ENCODE results near the gene VASH2.

The VASH2 gene

DNA sequence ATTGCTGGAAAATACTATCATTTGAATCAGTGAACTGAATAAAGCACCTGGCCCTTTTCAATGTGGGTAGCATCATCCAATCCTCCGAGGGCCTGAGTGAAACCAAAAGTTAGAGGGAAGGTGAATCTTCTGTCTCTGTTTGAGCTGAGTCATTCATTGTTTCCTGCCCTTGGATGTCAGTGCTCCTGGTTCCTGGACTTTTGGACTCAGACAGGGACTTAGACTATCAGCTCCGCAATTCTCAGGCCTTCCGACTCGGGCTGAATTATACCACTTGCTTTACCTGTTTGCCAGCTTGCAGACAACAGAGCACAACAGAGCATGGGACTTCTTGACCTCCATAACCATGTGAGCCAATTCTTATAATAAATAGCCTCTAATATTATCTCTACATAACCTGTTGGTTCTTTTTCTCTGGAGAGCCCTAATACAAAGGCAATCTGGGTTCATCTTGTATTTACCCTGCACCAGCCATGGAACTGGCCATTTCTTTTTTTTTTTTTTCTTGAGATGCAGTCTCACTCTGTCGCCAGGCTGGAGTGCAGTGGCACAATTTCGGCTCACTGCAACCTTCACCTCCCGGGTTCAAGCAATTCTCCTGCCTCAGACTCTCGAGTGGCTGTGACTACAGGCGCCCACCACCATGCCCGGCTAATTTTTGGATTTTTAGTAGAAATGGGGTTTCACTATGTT is 19.2 kb upstream of the VASH2 start:
- DNase-seq (ENCODE audit: low read depth): no peak

DNA sequence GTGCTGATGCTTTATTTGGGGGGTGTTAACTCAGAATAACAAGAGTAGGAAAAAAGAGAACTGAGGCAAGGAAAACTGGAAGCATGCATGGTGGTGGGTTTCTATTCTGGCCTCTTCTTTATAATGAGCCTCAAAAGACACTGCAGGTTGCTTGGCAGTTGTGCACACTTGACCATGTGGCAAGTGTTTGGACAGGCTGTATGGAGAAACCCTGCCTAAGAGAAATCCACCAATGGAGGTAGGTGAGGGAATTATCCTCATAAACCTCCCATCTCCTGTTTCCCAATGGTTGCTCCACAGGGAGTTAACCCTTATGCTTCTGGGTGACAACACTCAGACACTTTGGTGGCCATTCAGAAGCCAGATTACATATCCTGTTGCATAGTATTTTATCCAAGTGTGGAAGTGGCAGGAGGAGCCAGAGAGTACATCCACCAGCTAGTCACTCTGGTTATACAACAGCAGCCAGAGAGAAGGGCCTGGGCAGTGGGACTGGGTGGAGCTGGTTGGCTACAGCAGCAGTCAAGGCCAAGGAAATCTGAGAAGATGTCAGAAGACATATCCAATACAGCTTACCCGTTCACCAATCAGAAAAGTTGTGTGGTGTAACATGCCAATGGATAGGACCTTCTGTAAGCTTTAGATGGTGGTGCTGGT is 16.4 kb upstream of the VASH2 start:
- no peak for DNase-seq (ENCODE audit: low read depth)

DNA sequence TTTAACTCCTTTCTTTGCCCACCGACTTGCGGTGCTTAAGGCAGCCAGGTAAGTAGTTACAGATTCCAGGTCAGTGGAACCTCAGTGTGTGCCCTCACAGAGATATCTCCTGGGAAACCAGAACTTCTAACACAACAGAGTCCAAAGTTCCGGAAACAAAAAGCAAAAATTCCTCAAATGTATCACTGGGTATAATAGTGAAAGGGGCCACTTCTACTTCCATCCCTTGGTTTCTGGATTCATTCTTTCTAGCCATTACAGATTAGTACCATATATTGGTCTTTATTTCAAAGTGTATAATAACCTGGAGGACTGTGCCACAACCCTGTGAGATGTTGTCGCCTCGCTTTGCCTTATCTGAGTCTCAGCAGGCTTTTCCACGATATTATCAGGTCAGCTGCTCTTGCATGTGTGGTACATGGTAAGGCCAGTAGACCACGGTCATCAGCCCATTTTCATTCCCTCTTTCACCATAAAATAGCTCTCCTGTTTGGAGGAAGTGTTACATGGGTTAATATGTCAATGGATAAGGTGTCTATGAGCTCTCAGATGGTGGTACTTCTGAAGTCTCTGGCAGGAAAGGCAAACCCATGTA is 14.9 kb upstream of the VASH2 start:
- no peak for DNase-seq (ENCODE audit: low read depth)

DNA sequence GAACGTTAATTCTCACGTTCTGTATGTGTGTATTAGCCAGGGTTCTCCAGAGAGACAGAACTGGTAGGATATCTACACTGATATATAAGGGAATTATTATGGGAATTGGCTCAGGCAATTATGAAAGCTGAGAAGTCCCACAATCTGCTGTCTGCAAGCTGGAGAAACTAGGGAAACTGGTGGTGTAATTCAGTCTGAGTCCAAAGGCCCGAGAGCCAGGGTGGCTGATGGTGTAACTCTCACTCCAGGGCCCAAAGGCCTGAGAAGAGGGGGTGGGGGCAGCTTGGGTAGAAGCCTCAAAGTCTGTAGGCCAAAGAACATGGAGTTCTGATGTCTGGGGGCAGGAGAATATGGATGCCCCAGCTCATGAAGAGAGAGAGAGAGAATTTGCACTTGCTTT is 13.3 kb upstream of the VASH2 start:
- no peak for DNase-seq (ENCODE audit: low read depth)

DNA sequence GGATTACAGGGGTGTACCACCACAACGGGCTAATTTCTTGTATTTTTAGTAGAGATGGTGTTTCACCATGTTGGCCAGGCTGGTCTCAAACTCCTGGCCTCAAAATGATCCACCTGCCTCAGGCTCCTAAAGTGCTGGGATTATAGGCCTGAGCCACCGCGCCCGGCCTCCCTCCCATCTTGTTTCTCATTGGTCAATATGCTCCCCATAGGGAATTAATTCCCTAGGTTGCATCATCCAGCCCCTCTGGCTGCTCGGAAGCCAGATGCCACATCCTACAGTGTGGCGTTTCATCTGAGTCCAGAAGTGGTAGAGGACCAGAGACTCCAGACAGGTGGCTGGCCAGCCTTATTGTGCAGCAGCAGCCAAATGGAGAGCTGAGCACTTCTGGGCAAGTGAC is 11.5 kb upstream of the VASH2 start:
- DNase-seq (ENCODE audit: low read depth): no peak

DNA sequence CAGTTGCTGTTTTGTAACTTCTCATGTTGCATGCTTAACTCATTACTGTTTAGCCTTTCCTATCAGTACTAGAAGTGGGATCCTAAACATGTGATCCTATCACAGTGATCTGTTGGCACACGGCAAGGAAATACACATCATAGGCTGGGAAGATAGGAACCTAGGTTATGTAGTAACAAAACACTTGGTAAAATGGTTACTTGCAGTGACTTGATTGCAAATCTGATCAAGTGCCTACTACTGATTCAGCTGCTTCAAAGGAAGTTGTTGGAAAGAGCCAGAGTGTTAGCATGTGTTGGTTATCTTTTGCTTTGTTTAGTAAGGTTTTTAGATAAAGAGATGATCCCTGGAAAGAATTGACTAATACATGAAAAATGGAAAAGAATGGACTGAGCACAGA is 8.9 kb upstream of the VASH2 start:
- DNase-seq (ENCODE audit: low read depth): no peak

DNA sequence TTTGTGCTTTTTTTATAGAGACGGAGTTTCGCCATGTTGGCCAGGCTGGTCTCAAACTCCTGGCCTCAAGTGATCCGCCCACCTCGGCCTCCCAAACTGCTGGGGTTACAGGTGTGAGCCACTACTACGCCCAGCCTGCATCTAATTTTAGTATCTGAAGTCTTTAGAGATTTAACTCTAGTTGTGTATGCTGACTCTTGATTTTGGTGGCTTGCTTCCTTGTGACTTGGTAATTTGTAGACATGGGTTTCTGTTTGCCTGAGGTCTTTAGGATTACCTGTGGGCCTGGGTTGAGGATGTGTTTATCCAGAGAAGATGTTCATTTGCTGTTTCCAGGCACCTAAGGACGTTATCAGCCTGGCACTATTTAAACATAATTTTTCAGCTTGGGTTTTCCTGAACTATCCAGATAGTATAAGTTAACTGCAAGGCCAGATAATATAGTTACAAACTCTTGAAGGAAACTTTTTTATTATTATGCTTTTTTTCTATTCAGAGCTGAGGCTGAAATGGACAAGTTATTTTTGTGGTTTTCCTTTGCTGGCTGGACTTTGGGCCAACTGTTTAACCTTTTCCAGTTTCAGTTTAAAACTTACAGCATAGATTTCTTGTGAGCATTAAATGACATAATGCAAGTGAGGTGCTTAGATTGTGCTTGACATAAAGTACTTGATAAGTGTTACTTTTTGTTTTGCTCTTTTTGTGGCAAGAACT is 7.5 kb upstream of the VASH2 start:
- no peak for DNase-seq (ENCODE audit: low read depth)

DNA sequence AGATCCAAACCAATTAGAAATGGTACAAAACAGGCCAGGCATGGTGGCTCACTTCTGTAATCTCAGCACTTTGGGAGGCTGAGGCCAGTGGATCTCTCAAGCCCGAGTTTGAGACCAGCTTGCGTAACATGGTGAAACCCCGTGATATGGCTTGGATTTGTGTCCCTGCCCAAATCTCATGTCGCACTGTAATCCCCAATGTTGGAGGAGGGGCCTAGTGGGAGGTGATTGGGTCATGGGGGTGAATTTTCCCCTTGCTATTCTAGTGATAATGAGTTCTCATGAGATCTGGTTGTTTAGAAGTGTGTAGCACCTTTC is 7.0 kb upstream of the VASH2 start:
- no peak for DNase-seq (ENCODE audit: low read depth)

DNA sequence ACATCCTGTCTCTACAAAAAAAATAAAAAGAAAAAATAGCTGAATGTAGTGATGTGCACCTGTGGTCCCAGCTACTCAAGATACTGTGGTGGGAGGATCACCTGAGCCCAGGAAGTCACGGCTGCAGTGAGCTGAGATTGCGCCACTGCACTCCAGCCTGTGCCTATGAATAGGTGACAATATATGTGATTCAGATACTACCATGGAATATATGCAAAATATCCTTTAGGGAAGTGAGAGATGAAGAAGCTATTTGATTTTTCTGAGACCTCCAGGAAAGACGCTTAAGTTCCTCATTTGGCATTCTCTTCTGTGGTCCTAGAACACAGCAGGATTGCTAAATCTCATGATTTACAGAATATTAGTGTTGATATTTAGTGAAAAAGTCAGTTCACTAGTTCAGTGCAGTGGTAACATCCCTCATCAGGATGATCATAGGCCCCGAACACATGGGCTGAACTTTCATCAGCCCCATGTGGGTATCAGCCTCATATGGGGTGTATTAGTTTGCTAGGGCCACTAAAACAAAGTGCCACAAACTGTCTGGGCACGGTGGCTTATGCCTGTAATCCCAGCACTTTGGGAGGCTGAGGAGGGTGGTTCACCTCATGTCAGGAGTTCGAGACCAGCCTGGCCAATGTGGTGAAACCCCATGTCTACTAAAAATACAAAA is 6.0 kb upstream of the VASH2 start:
- DNase-seq (ENCODE audit: low read depth): no peak

DNA sequence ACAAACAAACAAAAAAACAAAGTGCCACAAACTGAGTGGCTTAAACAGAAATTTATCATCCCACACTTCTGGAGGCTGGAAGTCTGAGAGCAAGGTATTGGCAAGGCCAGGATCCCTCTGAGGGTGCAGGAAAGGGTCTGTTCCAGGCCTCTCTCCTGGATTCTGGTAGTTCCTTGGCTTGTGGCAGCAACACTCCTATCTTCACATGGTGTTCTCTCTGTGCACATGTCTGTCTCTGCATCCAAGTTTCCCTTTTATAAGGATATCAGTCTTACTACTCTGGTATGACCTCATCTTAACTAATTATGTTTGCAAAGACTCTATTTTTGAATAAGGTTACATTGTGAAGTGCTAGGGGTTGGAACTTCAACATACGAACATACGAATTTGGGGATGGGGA is 5.3 kb upstream of the VASH2 start:
- no peak for DNase-seq (ENCODE audit: low read depth)

DNA sequence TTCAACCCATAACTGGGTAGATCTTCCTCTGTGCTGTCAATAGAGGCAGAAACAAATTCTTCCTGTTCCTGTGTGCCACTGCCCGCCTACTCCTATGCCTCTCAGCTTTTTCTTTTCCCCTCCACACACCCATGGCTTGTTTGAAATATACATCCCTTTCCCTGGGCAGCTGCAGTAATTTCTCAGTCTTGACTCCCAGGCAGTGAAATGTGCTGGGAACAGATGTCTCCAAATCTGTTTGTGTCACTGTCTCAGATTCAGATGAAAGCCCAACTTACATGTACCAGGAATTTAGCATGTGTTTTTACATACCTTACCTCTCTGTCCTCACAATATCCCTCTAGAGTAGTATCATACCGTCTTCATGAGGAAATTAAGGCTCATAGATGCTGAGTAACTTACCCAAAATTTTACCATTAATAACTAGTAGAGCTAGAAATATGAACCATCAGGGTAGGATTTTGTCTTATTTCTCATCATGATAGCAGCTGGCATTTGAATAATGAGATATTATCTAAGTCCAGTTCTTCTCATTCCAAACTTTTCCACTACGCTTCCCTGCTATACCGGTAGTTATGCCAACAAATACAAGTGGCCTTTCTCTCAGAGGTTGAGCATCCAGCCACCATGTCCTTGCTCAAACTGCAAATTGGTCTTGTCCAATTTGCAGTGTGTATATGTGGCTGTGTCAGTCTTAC is 4.7 kb upstream of the VASH2 start:
- no peak for DNase-seq (ENCODE audit: low read depth)

DNA sequence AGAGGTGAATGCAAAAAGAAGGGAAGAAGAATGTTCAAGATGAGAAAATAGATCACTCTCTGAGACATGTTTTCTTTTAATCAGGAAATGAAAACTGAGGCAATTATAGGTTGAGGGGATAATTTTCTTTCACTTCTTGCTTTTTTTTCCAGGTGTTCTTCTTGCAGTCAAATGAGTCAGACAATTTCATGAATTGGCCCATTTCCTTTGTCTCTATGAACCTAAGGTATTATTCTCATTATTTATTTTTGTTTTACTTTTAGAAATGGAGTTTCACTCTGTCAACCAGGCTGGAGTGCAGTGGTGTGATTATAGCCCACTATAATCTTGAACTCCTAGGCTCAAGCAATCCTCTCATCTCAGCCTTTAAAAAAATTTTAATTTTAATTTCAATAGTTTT is 3.5 kb upstream of the VASH2 start:
- no peak for DNase-seq (ENCODE audit: low read depth)

DNA sequence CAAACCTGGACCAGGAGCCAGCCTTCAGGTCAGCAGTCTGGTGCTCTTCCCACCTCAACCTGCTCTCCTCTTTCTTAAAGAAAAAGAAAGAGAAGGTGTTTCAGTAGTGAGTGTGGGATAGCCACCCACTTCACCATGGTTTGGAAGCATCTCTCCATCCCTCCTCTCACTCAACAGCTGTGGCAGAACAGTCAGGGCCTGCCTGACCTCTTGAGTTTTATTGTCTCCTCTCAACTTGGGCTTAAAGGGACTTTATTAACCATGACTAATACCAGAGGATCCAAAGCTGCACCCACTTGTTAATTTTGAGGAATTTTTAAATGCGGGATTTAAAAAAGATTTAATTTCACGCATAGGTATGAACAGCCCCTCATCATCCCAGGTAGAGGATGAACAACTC is 570 bp upstream of the VASH2 start:
- DNase-seq (ENCODE audit: low read depth): no peak

DNA sequence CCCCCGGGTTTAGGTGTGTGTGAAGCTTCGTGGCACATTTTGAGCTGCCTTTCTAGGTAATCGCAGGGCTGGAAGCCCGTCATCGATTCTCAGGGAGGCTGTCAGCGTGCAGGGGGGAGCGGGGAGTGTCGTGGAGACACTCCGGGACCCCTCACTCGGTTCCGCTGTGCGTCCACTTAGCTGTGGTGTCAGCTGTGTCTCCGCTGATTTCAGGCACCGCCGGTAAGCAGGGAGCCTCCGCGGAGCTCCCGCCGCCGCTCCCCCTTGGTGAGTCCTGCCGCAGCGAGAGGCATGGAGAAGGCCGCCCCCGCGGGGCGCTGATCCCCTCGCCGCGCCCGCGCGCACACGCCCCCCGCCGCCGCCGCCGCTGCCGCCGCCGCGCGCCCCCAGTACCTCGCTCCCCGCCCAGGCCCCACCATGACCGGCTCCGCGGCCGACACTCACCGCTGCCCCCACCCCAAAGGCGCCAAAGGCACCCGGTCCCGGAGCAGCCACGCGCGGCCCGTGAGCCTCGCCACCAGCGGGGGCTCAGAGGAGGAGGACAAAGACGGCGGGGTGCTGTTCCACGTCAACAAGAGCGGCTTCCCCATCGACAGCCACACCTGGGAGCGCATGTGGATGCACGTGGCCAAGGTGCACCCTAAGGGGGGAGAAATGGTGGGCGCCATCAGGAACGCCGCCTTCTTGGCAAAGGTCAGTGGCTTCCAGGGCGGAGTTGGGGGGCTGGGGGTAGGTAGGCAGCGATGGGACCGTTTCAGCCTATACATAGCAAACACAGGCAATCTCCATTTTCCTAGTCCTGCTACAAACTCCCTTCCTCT is 995 bp downstream of the VASH2 start:
- peak; percentile 7 for DNase-seq (ENCODE audit: low read depth)

DNA sequence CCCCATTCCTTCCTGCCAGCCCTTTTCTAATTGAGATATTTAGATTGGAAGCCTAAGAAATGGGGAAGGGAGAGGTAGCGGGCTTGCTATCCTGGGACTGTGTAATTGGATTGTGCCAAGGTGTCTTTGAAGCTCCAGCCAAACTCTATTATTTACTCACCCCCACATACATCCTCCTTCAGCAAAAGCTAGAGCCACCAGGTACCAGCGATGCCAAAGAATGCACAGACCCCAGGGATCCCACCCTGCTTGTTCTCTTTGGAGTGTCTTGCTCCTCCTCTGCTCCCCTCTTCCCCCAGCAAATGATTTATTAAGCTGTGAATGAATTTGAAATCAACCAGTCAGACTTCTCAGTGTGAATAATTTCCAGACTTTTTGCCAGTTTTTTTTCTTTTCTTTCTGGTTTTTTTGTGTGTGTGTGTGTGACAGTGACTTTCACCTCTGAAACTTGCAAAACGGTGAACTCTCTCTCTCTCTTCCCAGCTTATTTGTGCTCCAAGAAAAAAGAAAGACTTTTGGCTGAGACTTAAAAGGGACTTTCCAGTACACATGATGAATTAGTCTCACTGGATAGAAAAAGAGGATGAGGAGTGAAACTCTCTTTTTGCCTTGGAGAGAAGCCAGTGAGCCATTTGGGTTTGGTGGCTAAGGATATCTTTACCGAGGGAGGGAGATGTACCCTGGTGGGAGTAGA is 1.8 kb downstream of the VASH2 start:
- DNase-seq (ENCODE audit: low read depth): no peak

DNA sequence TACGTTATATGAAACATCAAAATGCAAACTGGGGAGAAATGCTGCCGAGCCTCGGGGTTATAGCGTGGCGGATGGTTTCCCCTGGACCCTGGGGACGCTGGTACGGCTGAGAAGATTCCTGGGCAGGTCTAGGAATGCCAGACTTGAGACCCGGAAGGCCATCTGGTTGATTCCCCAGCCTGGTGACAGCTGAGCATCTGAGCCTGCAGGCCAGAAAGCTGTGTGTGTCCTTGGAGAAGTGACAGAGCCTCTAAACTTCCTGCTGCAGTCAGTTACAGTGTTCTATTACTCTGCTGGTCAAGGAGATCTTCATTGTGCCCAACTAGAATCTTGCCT is 2.3 kb downstream of the VASH2 start:
- no peak for DNase-seq (ENCODE audit: low read depth)

DNA sequence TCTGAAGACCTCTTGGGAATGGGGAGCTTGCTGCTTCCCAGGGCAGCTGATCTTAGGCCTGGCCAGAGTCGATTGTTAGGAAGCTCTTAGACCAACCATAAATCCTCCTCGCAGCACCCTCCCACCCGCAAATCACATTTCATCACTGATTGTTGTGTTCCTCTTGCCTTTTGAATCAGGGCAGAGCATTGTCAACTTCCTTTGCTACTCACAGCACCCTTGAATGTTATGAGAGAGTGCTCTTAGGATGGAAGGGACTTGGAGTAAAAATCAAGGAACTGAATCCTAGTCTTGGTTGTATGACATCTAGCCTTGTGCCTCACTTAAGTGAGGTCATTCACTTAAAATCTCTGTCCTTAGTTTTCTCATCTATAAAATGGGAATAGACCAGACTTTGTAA is 3.0 kb downstream of the VASH2 start:
- DNase-seq (ENCODE audit: low read depth): no peak

DNA sequence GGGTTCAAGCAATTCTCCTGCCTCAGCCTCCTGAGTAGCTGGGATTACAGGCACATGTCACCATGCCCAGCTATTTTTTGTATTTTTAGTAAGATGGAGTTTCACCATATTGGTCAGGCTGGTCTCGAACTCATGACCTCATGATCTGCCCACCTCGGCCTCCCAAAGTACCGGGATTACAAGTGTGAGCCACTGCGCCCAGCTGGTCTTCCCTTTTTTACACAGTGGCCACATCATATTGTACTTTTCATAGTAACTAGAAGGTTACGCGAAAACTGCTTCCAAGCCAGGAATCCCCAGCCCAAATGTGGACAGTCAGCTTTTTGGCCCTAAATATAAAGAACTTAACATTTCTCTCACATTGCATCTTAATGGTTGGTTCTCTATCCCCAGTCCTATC is 4.2 kb downstream of the VASH2 start:
- no peak for DNase-seq (ENCODE audit: low read depth)

DNA sequence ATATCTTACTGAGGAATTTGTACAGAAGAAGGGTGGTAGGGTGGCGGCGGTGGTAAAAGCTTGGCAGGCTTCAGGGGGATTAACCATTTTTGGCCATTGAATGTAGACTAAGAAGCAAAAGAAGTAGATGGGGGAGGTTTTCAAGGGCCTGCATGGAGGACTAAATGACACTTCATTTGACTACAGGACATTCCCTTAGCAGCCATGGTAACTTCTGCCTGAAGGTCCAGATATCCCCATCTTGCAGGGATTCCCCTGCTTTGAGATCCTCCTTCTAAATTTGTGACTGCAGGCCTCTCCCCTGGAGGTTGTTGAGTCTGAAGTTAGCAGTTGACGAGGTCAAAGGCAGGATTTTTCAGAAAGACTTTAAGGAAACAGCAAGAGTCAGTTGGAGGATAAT is 4.8 kb downstream of the VASH2 start:
- DNase-seq (ENCODE audit: low read depth): no peak

DNA sequence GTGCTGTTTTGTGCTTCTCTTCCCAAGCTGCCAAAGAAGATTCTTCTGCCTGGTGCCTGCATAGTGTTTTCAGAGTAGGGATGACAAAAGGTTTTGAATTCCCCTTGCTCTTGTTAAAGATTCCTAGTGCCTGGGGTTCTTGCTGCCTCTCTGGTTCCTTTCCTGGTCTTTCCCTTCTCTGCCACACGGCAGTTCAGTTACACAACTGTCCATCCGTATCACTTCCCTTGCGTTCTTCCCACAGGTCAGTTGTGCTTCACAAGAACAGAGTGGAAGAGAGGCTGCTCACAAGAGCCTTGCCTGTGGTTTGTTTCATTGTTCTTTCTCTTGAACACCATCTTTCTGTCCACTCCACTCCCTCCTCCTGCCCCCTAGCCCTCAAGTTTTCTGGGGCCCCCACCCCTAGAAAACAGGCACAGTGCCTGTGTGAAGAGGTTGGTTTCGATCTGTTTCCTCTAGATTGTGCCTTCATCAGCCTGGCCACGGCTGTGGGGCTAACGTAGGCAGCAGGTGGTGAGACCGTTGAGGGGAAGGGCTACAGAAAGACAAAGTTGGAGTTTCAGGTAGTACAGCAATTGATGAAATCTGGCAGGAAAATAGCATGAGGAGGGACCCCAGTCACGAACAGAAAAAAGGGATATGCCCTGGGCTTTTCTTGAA is 5.8 kb downstream of the VASH2 start:
- DNase-seq (ENCODE audit: low read depth): no peak
